ENCODE data around the gene SMC1A. TPM values are rescaled to one million over a fixed set of nuclear protein-coding genes. Genes with fewer than 3 reads are reported as not detected.
"Not testable (repeated sequence)": the region's sequence is repeated elsewhere in the genome, so short reads cannot be mapped to it uniquely, and the experiment has no call there.

The SMC1A gene
- 8.9 and 9.5 TPM in 2 replicates for total RNA-seq

DNA sequence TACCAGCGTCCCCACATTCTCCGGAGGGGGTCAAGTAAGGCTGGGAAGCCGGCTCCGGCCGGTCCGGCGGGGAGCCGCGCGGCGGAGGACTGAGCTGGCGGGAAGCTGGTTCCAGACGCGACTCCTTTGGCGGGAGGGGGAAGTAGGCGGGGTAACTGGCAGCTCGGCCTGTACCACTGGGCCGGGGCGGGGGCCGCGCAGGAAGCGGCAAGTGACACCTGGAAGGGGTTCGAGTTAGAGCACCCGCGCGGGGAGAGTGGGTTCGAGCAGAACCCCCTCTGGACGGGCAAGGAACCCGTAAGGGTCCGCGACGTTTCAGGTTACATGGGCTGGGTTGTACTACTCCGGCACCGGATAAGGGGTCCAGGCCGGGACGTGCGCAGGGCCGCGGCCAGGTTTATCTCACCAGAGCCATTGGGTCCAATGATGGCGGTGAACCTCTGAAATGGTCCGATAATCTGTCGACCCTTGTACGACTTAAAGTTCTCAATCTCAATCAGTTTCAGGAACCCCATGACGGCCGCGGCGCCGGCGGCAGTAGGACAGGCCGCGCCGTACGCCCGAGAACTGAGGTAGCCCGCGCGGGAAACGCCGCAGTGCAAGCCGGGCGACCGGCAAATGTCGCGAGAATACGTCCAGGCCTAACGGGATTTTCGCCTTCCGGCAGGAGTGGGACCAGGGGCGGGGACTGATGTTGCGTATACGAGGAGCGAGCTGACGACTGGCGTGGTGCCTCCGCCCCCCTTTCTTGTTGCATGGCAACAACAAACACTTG is at the start of gene SMC1A:
Gene SMC1A (minus strand): TSS at position 569 of the 775 bp plus-strand sequence. CDS start 54 bp downstream, at position 515.
- peak; percentile 98 to 99 for DNase-seq (ENCODE audit: low read depth in 2 of 2)

DNA sequence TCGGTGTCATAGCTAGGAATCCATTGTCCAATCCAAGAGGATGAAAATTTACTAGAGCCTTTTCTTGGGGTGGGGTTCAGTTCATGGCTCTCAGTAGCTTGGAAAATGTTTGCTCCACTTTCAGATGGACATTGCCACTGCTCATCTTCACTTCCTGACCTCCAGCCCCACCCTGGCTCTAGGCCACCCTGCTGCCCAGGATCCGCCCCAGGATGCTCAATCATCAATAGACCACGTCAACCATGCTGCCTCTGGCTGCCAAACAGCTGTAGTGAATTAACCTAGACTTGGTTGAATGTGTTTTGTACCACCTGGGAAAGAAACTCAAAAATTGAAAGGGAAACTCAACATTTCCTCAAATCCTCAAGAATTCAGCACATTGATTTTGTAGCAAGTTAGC is 48.9 kb upstream of the SMC1A start:
- no peak for DNase-seq (ENCODE audit: low read depth in 2 of 2)

DNA sequence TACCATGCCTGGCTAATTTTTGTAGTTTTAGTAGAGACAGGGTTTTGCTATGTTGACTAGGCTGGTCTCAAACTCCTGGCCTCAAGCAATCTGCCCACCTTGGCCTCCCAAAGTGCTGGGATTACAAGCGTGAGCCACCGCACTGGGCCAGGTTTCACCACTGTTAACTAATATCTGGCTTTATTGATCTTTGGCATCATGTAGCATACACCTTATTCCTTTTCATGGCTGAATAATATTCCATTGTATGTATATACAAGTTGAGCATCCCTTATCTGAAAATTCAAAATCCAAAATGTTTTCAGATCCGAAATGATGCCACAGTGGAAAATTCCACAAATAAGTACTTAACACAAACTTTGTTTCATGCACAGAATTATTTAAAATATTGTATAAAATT is 46.2 kb upstream of the SMC1A start:
- not testable (repeated sequence) for DNase-seq (ENCODE audit: low read depth in 2 of 2)

DNA sequence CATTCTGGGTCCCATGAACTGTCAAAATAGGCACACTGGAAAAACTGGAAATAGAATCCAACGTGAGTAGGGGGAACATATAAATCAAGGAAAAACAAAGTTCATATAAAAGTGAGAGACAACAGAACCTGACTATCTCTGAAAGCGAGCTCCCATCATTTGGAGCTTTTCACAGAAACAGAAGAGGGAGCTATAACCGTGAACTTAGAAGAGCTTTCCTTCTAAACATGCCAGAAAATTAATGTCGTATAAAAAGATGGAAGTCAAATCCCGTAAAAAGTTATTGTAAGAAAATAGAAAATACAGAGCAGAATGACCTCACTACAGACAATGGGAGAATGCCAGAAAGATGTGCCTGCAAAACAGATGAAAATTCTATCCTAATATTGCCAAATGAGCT is 35.6 kb upstream of the SMC1A start:
- DNase-seq (ENCODE audit: low read depth in 2 of 2): no peak

DNA sequence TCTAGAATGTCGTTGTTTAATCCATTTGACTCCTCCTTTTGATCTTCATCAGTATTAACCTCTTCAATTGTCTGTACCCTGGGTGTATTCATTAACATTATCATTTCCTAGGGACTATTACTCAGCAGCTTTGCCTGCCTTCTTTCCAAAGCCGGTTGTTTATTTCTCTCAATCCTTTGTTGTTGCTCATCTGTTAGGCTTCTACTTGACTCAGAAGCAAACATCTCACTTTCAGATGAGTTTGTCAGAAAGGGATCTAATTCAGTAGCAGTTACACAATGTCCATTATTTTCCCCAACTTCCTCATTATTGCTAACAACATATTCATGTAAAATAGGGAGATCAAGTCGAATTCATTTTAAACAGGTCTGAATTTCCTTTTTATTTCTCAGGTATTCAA is 33.8 kb upstream of the SMC1A start:
- peak in 1 of 2 donors; percentile 10 for DNase-seq (ENCODE audit: low read depth in 2 of 2)

DNA sequence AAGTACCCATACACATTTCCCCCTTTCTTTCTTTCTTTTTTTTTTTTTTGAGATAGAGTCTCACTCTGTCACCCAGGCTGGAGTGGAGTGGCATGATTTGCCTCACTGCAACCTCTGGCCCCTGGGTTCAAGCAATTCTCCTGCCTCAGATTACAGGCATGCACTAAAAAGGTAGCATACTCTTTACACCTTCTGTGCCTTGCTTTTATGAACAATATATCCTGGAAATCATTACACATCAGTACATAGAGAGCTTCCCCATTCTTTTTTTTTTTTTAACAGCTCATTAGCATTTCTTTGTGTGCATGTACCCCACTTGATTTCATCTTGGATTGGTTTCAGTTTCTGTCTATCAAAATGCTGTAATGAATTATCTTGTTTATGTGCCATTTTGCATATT is 30.4 kb upstream of the SMC1A start:
- DNase-seq (ENCODE audit: low read depth in 2 of 2): no peak

DNA sequence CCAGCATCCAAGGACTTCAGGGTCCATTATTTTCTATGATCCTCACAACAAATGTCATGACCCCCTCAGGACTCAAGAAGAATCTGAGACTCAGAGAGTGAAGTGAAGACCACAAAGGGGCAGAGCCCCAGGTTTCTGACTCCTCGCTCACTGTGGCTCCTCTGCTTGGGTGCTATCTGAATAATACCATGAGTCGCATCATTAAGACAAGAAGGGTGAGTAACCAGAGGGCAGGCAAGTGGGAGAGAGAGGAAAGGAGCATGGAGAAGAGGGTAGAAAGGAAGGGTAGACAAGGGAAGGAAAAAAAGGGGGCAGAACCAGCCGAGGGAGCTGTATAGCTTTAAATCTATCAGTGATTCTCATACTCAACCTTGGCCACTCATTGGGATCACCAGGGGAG is 27.2 kb upstream of the SMC1A start:
- DNase-seq (ENCODE audit: low read depth in 2 of 2): no peak

DNA sequence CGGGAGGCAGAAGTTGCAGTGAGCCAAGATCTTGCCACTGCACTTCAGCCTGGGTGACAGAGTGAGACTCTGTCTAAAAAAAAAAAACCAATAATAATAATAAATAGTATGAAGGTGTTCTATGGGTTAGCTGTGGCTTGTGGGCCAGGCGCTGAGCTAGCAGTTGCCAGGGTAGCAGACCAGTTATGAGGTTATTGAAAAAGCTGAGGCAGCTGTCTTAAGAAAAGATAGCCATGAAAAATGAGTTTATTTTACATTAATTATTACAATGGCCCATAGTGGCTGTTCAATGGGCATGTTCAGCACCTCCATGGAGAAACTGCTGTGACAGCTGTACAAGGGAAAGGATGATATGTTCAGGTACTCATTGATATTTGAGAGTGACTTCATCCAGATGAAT is 25.0 kb upstream of the SMC1A start:
- DNase-seq (ENCODE audit: low read depth in 2 of 2): no peak

DNA sequence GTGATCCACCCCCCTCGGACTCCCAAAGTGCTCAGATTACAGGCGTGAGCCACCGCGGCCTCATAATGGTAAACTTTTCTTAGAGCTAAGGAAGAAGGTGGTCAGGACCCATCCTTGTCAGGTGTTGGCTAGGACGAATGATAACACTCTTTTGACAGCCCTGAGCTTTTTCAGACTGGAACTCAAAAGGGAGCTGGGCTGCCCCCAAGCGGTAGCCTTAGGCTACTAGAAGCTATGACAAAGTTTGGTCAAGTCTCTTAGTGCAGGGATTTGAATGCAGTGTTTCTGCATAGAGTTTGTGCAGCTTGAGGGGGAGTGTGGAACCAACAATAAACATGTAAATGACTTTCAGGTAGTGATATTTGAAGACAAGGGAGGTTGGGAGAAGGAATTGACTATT is 23.5 kb upstream of the SMC1A start:
- peak; percentile 53 to 64 for DNase-seq (ENCODE audit: low read depth in 2 of 2)

DNA sequence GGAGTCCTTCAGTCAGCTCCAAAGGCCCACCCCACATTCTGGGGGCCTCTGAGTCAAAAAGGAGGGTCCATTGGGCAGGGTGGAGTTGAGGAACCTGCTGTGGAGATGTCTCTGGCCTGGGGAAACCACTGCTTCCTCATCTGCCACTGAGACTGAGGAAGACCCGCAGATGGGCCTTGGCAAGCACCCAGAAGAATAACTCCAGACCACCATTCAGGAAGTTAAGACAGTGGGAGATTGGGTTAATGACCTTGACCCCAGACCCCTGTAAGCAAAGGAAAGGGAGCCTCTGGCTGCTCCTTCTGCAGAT is 19.8 kb upstream of the SMC1A start:
- DNase-seq (ENCODE audit: low read depth in 2 of 2): no peak

DNA sequence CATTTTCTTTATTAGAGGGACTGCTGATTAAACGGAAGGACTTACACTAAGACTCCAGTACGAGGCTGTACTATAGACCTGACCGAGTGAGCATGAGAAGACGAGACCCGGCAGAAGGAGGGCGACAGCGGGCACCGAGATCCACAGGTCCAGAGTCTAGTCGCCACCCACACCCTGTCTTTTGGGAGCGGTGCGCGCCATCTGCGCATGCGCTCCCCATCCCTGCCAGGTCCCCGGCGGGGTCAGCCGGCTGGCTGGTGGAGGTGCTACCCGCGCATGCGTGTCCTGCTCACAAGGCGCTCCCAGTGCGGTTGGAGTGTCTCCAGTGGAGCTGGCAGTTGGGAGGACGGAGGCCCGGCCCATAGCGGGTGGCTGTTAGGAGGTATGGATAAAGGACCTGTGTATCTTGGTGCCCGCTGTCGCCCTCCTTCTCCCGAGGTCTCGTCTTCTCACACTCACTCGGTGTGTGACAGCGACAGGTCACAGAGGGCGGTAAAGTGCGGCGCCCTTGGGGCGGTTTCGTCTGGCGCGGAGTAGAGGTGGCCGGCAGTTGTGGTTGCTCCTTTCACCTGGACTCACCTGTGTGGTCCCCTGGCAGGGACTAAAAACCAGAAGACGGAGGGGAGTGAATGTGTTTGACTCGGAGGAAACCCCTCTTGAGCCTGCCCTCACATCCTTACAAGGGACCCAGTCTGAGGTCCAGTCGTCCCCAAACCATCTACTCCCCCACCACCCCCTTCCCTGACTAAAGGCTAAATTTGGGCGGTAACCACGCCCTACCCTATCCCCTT is 19.3 kb upstream of the SMC1A start:
- peak; percentile 49 to 50 for DNase-seq (ENCODE audit: low read depth in 2 of 2)

DNA sequence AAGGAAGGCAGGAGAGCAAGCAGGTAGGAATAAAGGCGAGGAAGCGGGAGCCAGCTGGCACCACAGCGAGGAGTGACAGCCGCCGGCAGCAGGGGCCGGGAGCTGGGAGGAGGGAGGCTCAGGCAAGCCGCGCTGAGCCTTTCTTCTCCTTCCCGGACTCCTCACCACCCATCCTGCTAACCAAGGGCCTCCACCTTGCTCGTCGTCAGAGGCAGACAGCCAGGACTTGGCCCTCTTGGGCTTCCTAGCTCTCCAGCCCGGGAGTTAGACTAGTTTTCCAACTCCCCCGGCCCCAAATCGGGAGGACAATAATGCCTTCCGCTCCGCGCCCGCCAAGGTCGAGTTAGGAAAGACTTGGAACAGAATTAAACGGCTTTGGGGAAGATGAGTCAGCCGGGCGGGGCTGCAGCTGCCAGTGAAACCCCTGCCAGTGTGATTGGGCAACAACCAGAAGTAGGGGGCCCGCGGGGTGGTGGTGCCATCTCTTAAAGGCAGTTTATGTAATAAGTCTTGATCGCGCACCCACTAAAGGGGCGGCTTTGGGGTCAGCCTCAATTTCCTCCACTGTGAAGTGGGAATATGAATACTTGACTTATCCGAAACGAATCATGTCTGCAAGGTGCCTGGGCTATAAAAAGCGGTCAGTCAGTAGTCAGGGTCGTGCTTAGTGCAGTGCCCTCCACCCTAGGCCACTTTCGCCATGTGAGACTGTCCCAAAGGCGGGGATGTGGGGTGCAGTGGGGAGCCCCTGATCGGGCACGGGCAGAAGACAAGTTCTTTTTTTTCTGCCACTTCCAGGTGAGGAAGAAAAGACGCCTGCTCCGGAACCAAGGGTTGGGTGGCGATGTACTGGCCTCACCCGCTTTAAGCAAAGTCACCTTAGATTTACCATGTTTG is 18.4 kb upstream of the SMC1A start:
- DNase-seq (ENCODE audit: low read depth in 2 of 2): peak; percentile 47 to 55

DNA sequence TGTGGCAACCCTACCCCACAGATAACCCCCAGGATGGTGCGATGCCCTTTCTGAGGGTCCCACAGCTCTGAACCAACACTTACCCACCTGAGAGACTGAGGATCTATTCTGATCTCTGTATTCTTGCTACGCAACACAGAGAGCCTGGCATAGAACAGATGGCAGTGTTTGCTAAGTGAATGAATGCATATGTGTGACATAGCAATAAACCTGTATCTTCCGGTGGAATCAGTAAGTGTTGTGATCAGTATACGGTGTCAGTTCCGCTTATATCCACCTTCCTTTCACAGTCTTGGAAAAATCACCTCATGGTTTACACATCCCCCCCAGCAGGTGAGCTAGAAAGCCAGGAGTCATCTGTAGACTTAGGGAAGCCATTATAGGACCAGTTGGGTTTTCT is 17.6 kb upstream of the SMC1A start:
- no peak for DNase-seq (ENCODE audit: low read depth in 2 of 2)

DNA sequence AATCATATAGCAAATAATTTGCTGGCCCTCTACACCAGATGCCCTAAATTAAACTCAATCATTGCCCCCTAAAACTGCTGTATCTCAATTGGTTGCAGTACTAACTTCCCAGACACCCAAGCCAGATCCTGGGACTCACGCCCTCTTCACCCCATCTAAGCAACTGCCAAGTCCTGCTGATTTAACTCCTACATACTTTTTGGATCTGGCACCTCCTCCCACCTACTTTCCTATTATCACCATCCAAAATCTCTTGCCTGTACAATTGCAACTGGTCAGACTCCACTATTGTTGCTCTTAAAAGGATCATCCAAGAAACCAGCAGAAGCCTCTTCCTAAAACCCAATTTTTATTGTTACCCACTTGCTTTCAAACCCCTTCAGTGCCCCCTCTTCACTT is 16.4 kb upstream of the SMC1A start:
- no peak for DNase-seq (ENCODE audit: low read depth in 2 of 2)

DNA sequence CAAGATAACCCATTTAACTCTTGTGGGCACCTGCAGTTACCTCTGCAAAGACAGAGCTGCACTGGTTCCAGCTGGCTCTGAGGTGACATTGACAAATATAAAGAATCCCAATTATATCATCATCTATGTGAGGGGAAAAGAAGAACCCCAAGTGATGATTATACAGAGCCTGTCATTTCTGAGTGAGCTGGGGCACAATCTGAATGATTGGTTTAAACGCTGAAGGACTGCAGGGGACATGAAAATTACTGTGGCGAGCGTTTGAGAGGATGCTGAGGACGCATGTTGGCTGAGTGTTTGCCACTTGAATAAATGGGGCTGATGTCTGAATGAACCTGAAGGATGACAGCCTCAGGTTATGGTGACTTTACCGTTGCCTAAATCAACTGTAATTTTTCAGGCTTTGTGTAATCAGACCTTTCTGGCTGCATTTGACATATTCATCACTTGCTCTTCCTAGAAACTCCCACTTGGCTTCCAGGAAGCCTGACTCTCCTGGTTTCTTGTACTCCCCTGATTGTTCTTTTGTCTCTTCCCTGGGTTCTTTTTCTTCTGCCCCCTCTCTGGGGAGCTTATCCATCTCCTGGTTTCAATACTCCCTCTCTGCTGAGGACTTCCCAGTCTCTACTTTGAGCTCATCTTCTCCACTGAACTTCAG is 15.8 kb upstream of the SMC1A start:
- no peak for DNase-seq (ENCODE audit: low read depth in 2 of 2)

DNA sequence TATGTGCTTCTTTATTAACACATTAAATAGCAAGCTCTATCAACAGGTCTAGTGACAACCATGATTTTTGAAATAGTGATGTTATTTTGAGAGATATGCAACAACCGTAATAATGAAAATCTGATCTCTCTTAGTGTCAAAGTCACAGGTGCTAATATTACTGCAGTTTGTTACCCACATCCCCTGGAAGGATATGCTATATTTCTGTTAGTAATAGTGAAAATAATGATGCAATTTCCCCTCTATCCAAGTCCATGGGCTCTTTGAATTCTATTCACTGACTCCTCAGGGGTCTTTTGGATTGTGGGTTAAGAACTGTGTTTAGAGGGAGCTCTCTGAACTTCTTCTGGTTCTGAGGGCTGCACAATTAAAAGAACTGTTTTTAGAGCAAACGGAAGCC is 14.8 kb upstream of the SMC1A start:
- no peak for DNase-seq (ENCODE audit: low read depth in 2 of 2)

DNA sequence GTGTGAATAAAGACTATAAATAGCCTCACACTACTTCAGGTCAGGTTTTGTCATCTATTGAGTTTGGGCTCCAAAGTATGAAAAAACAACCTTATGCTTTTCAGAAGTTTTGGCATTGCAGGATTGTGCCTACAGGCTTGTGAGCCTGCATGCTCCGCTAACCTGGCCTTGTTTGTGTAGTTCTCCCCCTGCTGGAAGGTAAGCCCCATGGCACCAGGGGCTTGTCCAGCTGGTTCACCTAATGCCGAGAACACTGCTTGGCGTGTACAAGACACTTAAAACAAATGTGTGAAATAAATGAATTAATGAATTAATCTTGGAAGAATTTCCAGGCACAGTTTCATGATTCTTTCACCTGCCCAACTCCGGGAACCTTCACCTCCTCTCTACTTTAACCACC is 13.5 kb upstream of the SMC1A start:
- DNase-seq (ENCODE audit: low read depth in 2 of 2): peak; percentile 73 to 86

DNA sequence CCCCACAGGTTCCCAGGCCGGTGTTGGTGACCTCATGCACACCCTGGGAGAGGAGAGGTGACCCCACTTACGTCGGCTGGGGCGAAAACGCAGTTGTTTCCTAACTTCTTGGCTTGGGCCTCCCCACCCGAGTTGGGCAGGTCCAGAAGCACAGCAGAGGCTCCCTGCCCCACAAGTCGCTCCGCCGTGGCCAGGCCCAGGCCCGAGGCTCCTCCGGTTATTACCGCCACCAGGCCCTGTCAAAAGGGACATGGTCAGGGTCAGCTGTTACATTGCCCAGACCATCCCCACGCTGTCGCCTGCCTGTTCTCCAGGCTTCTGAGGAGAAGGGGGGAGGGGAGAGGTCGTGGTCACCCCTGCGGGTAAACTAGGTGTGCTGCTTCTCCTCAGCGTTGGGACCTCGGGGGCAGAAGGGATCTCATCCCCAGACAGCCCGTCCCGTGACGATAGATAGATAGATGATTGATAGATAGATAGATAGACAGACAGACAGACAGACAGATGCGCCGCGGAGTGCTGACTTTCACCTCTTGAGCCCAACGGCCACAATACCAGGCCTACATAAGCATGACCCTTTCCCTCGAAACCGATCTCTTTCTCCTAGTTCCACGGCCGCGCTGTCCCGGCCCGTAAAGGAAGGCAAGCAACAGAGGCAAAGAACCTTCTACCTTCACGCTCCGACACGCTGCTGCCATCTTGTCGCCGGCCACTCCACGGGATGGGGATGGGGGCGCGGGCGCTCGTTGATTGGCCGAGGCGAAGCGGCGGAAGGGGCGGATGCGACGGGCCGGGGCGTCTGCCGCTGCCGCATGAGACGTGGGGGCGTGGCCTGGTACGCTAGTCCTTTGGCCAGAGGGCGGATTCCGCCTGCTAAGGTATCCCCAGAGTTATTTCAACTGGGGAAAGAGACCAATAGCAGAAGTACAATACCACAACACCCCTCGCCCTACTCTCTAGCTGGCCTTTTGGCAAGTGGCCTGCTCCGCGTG is 11.5 kb upstream of the SMC1A start, which contains the start of gene HSD17B10:
Gene HSD17B10 (minus strand): TSS at position 720 of the 989 bp plus-strand sequence. CDS start 25 bp downstream, at position 695.
- peak; percentile 81 to 84 for DNase-seq (ENCODE audit: low read depth in 2 of 2)

DNA sequence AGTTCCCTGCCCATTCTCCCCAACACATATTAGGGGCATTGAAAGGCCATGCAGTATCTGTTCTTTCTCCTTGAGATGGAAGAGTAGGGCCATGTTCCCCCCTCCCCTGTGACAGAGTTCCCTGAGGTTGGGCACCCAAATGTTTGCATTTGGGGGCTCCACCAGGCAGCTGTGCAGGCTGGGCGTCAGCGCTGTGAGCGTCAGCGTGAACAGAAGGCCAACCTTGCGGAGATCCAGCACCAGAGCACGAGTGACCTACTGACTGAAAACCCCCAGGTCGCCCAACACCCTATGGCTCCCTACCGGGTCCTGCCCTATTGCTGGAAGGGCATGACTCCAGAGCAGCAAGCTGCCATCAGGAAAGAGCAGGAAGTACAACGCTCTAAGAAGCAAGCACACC is 7.8 kb upstream of the SMC1A start:
- DNase-seq (ENCODE audit: low read depth in 2 of 2): no peak

DNA sequence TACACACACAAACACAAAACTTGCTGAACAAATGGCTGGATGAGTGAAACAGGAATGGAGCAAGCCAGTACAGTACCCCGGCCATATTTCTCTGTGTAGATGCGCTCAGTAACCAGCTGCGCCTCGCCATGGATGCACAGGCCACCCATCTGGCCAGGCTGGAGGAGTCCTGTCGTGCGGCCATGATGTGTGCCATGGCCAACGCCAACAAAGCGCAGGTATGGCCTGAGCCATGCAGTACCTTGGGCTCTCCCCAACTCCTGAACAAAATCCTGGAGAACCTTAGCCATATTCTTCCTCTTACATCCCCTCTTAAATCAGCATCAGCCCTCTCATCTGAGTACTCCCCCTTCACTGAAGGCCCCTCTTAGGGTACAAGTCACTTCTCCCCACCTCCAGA is 7.3 kb upstream of the SMC1A start:
- DNase-seq (ENCODE audit: low read depth in 2 of 2): no peak

Data from lung microvascular endothelial cell (primary cell).